H9 (cell line): ENCODE results near the gene RPL27A. TPM values are rescaled to one million over a fixed set of nuclear protein-coding genes. Genes with fewer than 3 reads are reported as not detected.

Source experiments
- DNase-seq: peaks from one replicate; pipeline ENCODE4 v3.0.0-alpha.2; 2017
- H2AFZ ChIP-seq: one replicate; pipeline ENCODE4 v1.6.1; 2013; ENCODE audit warnings: mild to moderate bottlenecking, low read length, control low read depth, moderate library complexity
- H2AK5ac ChIP-seq: 2 replicates; pipeline ENCODE4 v1.6.1; 2013; ENCODE audit warnings: low read length, control low read depth, mixed read lengths; ENCODE audit not compliant: insufficient read length
- H2BK120ac ChIP-seq: one replicate; pipeline ENCODE4 v1.6.1; 2013; ENCODE audit warnings: low read depth, mild to moderate bottlenecking, low read length, control low read depth, inconsistent platforms; ENCODE audit not compliant: poor library complexity, severe bottlenecking
- H2BK12ac ChIP-seq: 2 replicates; pipeline ENCODE4 v1.6.1; 2013; ENCODE audit warnings: low read length, control low read depth, mixed read lengths, low read depth; ENCODE audit not compliant: insufficient read length
- H2BK15ac ChIP-seq: 2 replicates; pipeline ENCODE4 v1.6.1; 2013; ENCODE audit warnings: low read depth, low read length, control low read depth
- H2BK20ac ChIP-seq: one replicate; pipeline ENCODE4 v1.6.1; 2013; ENCODE audit warnings: low read depth, mild to moderate bottlenecking, low read length, control low read depth, inconsistent platforms; ENCODE audit not compliant: poor library complexity, severe bottlenecking
- H2BK5ac ChIP-seq: 2 replicates; pipeline ENCODE4 v1.6.1; 2013; ENCODE audit warnings: low read length, control low read depth, mixed read lengths; ENCODE audit not compliant: insufficient read length
- H3K14ac ChIP-seq: 2 replicates; pipeline ENCODE4 v1.6.1; 2013; ENCODE audit warnings: low read length, control low read depth; ENCODE audit not compliant: insufficient read depth
- H3K18ac ChIP-seq: 2 replicates; pipeline ENCODE4 v1.6.1; 2013; ENCODE audit warnings: low read depth, mild to moderate bottlenecking, mixed read lengths, low read length, control low read depth; ENCODE audit not compliant: insufficient read length
- H3K23ac ChIP-seq: 2 replicates; pipeline ENCODE4 v1.6.1; 2013; ENCODE audit warnings: low read length, control low read depth, mixed read lengths, low read depth; ENCODE audit not compliant: insufficient read length
- H3K23me2 ChIP-seq: 2 replicates; pipeline ENCODE4 v1.6.1; 2013; ENCODE audit warnings: low read depth, mild to moderate bottlenecking, mixed read lengths, low read length, control low read depth; ENCODE audit not compliant: insufficient read length, poor library complexity, severe bottlenecking
- H3K27ac ChIP-seq: 2 replicates; pipeline ENCODE4 v1.5.1; 2013; ENCODE audit warnings: low read length, control low read depth, mixed read lengths, low read depth; ENCODE audit not compliant: insufficient read length
- H3K27me3 ChIP-seq: 2 replicates; pipeline ENCODE4 v1.6.1; 2013; ENCODE audit warnings: low read length, control low read depth, inconsistent platforms; ENCODE audit not compliant: insufficient read depth
- H3K4ac ChIP-seq: 2 replicates; pipeline ENCODE4 v1.6.1; 2013; ENCODE audit warnings: low read depth, mild to moderate bottlenecking, control low read depth, inconsistent platforms, low read length, moderate library complexity
- H3K4me1 ChIP-seq: 2 replicates; pipeline ENCODE4 v1.6.1; 2013; ENCODE audit warnings: low read length, control low read depth, inconsistent platforms; ENCODE audit not compliant: insufficient read depth
- H3K4me2 ChIP-seq: 2 replicates; pipeline ENCODE4 v1.6.1; 2013; ENCODE audit warnings: low read length, control low read depth, mixed read lengths; ENCODE audit not compliant: insufficient read length, insufficient read depth
- H3K56ac ChIP-seq: 2 replicates; pipeline ENCODE4 v1.6.1; 2013; ENCODE audit warnings: low read depth, mild to moderate bottlenecking, mixed read lengths, low read length, control low read depth; ENCODE audit not compliant: insufficient read length
- H3K79me1 ChIP-seq: 2 replicates; pipeline ENCODE4 v1.6.1; 2013; ENCODE audit warnings: low read depth, mild to moderate bottlenecking, moderate library complexity, low read length, control low read depth, inconsistent platforms; ENCODE audit not compliant: insufficient read depth, poor library complexity, severe bottlenecking
- H3K79me2 ChIP-seq: 2 replicates; pipeline ENCODE4 v1.6.1; 2013; ENCODE audit warnings: low read length, control low read depth, inconsistent platforms; ENCODE audit not compliant: insufficient read depth
- H3K9ac ChIP-seq: 2 replicates; pipeline ENCODE4 v1.6.1; 2013; ENCODE audit warnings: low read length, control low read depth, mixed read lengths; ENCODE audit not compliant: insufficient read length; ENCODE audit errors: extremely low read depth
- H3K9me3 ChIP-seq: one replicate; pipeline ENCODE4 v1.6.1; 2013; ENCODE audit warnings: low read depth, low read length, inconsistent platforms; ENCODE audit not compliant: control insufficient read depth
- H3T11ph ChIP-seq: one replicate; pipeline ENCODE4 v1.6.1; 2013; ENCODE audit warnings: mild to moderate bottlenecking, low read length, control low read depth, inconsistent platforms
- H4K20me1 ChIP-seq: one replicate; pipeline ENCODE4 v1.6.1; 2013; ENCODE audit not compliant: control insufficient read depth, insufficient read length, insufficient read depth
- H4K5ac ChIP-seq: 2 replicates; pipeline ENCODE4 v1.6.1; 2013; ENCODE audit warnings: low read depth, mild to moderate bottlenecking, mixed read lengths, low read length, control low read depth; ENCODE audit not compliant: insufficient read length
- H4K8ac ChIP-seq: replicated peaks from 2 replicates; pipeline ENCODE4 v1.6.1; 2013; ENCODE audit warnings: low read length, control low read depth, mixed read lengths, low read depth; ENCODE audit not compliant: insufficient read length
- H4K91ac ChIP-seq: 2 replicates; pipeline ENCODE4 v1.6.1; 2013; ENCODE audit warnings: low read depth, mild to moderate bottlenecking, moderate library complexity, mixed read lengths, low read length, control low read depth; ENCODE audit not compliant: insufficient read length
- H3K27ac Mint-ChIP-seq, 3 experiments: 2 replicates in 2 of 3; 3 replicates in 1 of 3; pipeline ENCODE4 v1.8.0; 2020 to 2021; ENCODE audit warnings: mixed read lengths in 3 of 3, mild to moderate bottlenecking in 1 of 3, moderate library complexity in 1 of 3
- H3K27me3 Mint-ChIP-seq: 2 replicates; pipeline ENCODE4 v1.8.0; 2021; ENCODE audit warnings: low read depth, mild to moderate bottlenecking, moderate library complexity, mixed read lengths
- H3K36me3 Mint-ChIP-seq, 3 experiments: 2 replicates in 2 of 3; 3 replicates in 1 of 3; pipeline ENCODE4 v1.8.0; 2020 to 2021; ENCODE audit warnings: low read depth in 3 of 3, mixed read lengths in 3 of 3; ENCODE audit not compliant: insufficient read depth in 1 of 3
- H3K4me1 Mint-ChIP-seq, 2 experiments: 2 replicates each; pipeline ENCODE4 v1.8.0; 2020; ENCODE audit warnings: mixed read lengths in 2 of 2
- H3K4me3 Mint-ChIP-seq, 2 experiments: 2 replicates in 1 of 2; 3 replicates in 1 of 2; pipeline ENCODE4 v1.8.0; 2020 to 2021; ENCODE audit warnings: mild to moderate bottlenecking in 2 of 2, mixed read lengths in 2 of 2, moderate library complexity in 1 of 2
- H3K9me3 Mint-ChIP-seq, 2 experiments: 2 replicates in 1 of 2; 3 replicates in 1 of 2; pipeline ENCODE4 v1.8.0; 2020; ENCODE audit warnings: mild to moderate bottlenecking in 2 of 2, mixed read lengths in 2 of 2, moderate library complexity in 1 of 2
- CTCF ChIP-seq: fragments of 200-600 bp; sonication (generic); conservative IDR thresholded peaks from 3 replicates; pipeline ENCODE4 v1.8.0; 2021; ENCODE audit warnings: antibody characterized with exemption, mild to moderate bottlenecking
- WGBS: extraction: QIAGEN DNeasy Blood & Tissue Kit; methylation state at CpG from one replicate; pipeline ENCODE4 v1.1.7; 2013; ENCODE audit warnings: missing lambda C conversion rate, low lambda C conversion rate, mixed read lengths; ENCODE audit not compliant: insufficient read length; ENCODE audit errors: extremely low coverage; 5-methylcytosine and 5-hydroxymethylcytosine counted together
- total RNA-seq: library from RNA; stranded (reverse); gene quantifications from 2 replicates; pipeline ENCODE4 v1.2.1, GENCODE V29; 2021

The RPL27A gene
- total RNA-seq, 1 experiment from 2014 or later = 1,152 TPM

GRCh38 chr11:8697054-8697453 lies 14.5 kb downstream of the RPL27A start:
- Histone ChIP-seq H3K23ac (no peak overlapping the region), H2BK12ac (no peak overlapping the region), H3K27me3 (no peaks in the 10 kb centered on the region), H2AFZ (no peak overlapping the region), H3T11ph (no peak overlapping the region), H3K27ac (no peak overlapping the region), H3K56ac (no peak overlapping the region), H2BK5ac (no peak overlapping the region), H4K8ac (no peak overlapping the region), H2BK15ac (no peak overlapping the region), H3K4ac (no peak overlapping the region), H2BK120ac (no peak overlapping the region), H3K4me2 (no peak overlapping the region), H4K91ac (no peak overlapping the region), H4K20me1 (no peaks in the 10 kb centered on the region), H3K23me2 (no peaks in the 10 kb centered on the region), H3K79me2 (no peaks in the 10 kb centered on the region; the same call in 1 of the 2 replicates), H3K14ac (no peak overlapping the region), H3K18ac (no peak overlapping the region), H3K9ac (no peak overlapping the region), H2BK20ac (no peak overlapping the region), H4K5ac (no peak overlapping the region), H3K4me1 (peaks cover 32% of the 10 kb centered on the region; the same call in 1 of the 2 replicates), H3K79me1 (no peaks in the 10 kb centered on the region), H2AK5ac (no peak overlapping the region), H3K9me3 (no peaks in the 10 kb centered on the region)
- Mint-ChIP-seq H3K27me3 (no peaks in the 10 kb centered on the region; the same call in 1 of the 2 replicates), H3K9me3 (no peaks in the 10 kb centered on the region; a peak in 1 of 5 replicates), H3K36me3 (peaks cover 54 to 58% (median 55%) of the 10 kb centered on the region in 3 experiments), H3K4me1 (peaks cover 51 to 55% of the 10 kb centered on the region in 2 experiments), H3K27ac (peak overlapping the region; percentile 45 to 63 (median 62); a peak in 4 of 7 replicates), H3K4me3 (no peak overlapping the region)
- WGBS = no CpG with 5 or more reads among the region's 3 CpGs
- no peak for DNase-seq
- no peak for TF ChIP-seq CTCF
